HT1080 (cell line): ENCODE data around the gene HEG1. TPM values are rescaled to one million over a fixed set of nuclear protein-coding genes. Genes with fewer than 3 reads are reported as not detected.

Experiments used
- DNase-seq: peaks from one replicate; pipeline ENCODE4 v3.0.0-alpha.2; 2015; ENCODE audit warnings: low read depth
- total RNA-seq: library from RNA; depleted of rRNA; stranded (reverse); fragments of >200 nt; shearing (Covaris generic); gene quantifications from 2 replicates; pipeline ENCODE4 v1.2.3, GENCODE V29; 2014

HEG1 gene
- total RNA-seq, 1 experiment from 2014 or later: 40.7 TPM

GRCh38 chr3:125017406-125017805 lies 38.4 kb downstream of the HEG1 start:
- DNase-seq: no peak

- DNase-seq: no peak
These were observed 41.1 kb downstream of the HEG1 start for GRCh38 chr3:125014570-125015179.

- no peak for DNase-seq
These were observed 42.7 kb downstream of the HEG1 start for GRCh38 chr3:125013095-125013494.

DNA sequence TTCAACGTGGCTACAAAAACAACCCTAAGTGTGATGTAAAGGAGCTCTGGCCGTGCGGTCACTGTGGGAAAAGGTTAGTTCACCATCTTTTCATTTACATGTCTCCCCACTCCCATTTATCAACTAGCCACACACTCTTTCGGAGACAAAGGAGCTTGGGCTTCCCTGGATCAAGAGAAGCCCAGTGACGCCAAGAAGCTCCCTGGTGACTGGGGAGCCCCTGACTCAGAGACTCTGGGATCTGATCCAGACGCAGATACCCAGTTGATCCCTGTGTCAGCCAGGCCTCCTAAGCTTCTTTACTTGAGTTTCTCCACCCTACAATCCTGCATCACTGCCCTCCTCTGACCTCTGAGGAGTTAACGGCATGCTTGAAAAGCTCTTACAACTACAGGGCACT lies 43.9 kb downstream of the HEG1 start:
- DNase-seq: no peak

- DNase-seq: no peak
These were observed 45.4 kb downstream of the HEG1 start for GRCh38 chr3:125010393-125010792.

DNA sequence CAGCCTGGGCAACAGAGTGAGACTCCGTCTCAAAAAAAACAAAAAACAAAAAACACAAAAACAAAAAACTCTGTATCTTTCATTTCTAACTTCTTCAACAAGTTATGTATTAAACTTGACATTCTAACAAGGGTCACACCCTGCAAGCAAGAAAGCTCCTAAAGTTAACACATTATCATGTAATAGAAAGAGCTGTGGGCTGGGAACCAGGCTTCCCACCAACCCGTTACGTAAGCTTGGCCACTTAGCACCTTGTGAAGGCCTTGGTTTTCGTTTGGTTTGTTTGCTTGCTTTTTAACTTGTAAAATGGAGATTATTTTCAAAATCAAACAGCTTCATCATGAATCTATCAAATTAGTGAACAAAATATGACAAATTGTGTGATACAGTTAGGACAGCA lies 47.0 kb downstream of the HEG1 start:
- no peak for DNase-seq

DNA sequence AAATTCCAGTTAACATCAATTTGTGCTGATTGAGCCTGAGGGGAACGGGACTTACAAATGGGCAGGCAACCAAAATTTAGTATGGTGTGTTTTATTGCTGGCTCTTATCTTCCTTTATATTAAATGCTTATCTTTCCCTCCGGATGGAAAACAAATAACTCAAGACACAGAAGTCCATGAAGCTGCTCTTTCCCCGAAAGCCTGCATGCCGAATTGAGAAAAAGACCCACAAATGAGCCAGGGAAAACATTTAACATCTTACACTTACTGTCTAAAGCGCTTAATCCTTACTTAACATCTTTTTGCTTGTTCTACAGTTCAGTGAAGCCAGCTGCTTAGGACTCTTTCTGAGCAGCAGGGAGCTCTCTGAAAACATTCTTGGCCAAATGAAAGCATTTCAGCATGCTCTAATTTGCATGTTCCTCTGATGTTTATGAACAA lies 49.5 kb downstream of the HEG1 start:
- DNase-seq: no peak

- no peak for DNase-seq
These were observed 50.1 kb downstream of the HEG1 start for GRCh38 chr3:125005676-125006075.

DNA sequence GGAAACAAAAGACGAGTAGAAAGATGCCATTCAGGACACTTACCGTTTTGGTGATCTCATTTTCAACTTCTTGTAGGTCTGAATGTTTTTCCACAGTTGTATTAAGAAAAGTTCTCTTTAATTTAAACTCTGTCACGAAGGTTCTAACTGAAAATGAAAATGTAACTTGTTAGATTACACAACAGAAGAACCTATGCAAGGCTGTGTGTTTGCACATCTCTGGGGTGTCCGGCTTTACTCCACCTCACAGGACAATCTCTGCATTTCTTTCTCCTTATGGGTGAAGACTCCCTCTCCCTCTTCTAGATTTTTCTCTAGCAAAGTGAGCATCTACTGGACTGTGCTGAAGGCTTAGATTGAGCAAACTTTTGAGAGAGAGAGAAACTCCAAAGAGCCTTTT lies 50.6 kb downstream of the HEG1 start:
- no peak for DNase-seq

DNA sequence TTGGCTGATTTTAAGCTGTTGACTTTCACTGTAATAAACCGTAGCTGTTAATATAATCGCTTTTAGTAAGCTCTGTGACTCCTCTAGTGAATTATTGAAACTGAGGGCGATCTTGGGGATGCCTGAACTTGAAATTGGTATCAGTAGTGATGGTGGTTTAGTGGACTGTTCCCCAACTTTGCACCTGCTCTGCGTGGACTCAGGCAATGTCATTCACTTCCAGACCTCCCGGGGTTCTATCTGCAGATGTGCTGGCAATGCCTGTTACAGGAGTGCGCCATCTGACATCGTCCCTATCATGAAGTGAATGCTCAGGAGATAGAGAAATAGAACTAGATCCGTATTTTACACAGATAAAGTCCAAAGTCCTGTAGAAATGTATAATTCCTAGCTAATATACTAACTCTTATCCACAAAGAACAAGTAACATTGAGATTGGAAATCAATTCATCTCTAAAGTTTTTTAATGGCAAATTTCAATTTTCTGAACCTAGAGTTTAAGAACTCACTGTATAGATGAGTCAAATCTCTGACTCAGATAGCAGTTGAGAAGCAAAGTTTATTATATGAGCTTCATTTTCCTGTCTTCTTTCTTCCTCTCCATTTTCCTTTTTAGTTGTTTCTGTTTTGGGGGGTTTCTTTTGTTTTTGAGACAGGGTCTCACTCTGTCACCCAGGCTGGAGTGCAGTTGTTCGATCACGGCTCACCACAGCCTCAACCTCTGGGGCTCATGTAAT lies 51.8 kb downstream of the HEG1 start:
- no peak for DNase-seq

GRCh38 chr3:125003369-125003853 lies 52.4 kb downstream of the HEG1 start:
- DNase-seq: peak; percentile 56

DNA sequence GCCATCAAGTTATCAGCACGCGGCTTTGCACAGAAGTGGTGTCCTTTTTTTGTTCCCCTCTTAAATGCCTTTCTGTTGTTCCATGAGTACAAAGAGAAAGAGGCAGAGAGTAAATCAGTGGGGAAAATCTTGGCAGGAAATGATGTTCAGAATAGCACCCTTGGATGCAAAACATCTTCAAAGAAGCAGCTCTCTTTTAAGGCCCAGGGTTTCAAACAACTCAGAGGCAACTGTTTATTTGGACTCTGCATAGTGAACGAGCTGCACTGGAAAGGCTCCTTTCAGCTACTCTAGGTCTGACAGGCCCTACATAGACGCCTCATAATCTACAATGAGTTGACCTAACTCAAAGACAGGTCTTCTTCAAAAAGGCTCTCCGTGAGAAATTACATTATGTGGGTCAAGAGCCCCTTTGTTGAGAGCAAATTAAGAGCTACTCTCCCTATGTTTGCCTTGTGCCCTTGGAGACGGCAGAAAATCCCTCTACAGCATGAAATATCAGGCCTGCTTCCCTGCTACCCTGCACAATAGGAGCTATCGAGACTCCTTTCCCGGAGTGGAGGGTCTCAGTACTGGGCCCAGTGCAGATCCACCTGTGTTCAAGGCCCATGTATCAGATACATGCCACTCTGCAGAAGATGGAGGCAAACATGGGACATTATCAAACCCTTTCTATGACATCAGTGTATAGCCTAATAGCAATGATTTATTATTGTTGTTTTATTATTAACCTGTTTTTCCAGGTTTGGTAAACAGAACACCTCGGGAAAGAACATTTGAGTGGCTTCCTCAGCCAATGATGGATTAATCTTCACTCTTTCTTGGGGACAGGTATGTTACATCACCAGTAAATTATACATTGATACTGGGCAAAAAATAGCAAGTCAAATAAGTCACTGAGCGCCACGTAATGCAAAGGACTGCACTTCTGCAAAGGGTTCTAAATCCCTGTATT lies 53.1 kb downstream of the HEG1 start:
- DNase-seq: no peak

DNA sequence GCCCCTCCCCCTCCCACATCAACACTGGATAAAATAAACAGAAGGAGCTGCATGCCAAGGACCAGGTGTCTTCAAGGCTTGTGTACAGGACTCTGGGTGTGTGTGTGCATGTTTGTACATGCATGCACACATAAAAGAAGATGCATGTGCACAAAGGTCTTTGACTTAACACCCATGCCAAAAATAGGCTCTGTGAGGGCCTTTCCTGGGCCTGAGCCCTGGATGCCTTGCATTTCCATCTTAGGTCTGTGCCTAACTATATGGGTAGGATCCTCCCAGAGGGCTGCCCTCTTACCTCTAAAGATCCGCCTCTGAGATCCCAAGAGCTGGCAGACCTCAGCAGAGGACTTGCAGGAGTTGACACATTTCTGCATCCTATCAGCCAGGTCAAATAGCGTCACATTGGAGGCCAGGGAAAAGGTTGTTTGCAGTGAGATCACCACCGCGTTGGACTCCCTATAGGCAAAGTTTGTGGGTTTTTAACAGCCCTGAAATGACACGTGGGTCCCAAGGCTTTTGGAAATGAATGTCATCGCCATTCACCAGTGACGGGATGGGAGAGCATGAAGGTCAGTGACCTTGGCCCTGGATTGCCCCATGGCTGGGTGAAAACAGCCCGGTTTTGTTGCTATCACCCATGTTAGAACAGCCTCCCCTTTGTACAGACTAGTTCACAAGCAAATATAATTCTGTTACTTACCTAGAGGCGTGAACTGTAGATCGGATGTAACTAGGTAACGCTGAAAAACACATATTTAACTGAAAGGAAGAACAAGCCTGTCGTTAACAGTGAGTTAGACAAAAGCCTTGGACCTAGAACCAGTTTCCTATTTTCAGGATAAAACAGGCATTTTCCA lies 54.0 kb downstream of the HEG1 start:
- DNase-seq: no peak

- no peak for DNase-seq
These were observed 55.1 kb downstream of the HEG1 start for GRCh38 chr3:125000661-125001060.

- no peak for DNase-seq
These were observed 55.8 kb downstream of the HEG1 start for GRCh38 chr3:124999897-125000435.

GRCh38 chr3:124999317-124999716 lies 56.5 kb downstream of the HEG1 start:
- no peak for DNase-seq

- DNase-seq: no peak
These were observed 57.6 kb downstream of the HEG1 start for GRCh38 chr3:124998247-124998630.

DNA sequence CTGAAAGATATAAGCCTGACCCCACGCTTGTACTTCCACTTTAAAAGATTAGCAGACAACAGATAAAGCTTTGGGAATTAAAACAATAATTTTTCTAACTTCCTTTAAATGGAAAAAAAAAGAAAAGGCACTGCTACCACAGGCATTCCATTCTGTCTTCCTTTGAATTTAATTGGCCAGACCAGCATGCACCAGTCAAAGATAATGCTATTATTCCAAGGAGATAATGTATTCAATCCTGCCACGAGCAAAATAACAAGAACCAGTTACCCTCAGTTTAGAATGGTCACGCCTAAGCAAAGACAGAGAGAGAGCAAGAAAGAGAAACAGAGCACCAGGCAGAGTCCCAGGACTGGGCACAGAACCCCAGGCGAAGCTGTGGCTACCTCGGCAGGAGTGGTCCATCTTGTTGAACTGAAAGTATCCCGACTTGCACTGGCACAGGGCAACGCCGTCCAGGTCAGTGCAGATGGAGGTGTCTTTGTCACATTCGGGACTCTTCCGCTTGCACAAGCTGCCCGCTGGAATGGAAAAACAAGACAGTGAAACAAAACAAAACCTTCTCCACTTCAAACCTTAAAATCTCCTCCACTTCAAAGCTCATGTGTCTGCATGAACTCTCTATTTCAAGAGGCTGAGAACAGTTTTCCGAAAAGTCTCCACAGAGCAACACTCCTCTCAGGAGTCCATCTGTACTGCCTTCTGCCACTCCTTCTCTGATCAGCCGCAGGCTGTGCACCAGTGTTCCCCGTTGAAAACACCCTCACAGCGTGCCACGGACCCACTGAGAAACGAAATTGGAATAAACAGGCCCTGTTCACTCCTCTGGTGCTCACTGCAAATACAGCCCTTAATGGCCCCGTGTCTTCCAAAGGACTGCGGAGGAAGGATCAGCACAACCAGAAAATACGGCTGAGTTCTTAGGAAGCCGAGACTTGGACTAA lies 58.2 kb downstream of the HEG1 start:
- DNase-seq: no peak

- peak; percentile 67 for DNase-seq
These were observed 60.3 kb downstream of the HEG1 start for GRCh38 chr3:124995460-124995994.
